ENCODE data around the gene LHX5. TPM values are rescaled to one million over a fixed set of nuclear protein-coding genes. Genes with fewer than 3 reads are reported as not detected.

LHX5 gene
- total RNA-seq, 3 donors from 2014 or later (not counting 1 experiment from before 2014, with no cell fraction given) = not detected

DNA sequence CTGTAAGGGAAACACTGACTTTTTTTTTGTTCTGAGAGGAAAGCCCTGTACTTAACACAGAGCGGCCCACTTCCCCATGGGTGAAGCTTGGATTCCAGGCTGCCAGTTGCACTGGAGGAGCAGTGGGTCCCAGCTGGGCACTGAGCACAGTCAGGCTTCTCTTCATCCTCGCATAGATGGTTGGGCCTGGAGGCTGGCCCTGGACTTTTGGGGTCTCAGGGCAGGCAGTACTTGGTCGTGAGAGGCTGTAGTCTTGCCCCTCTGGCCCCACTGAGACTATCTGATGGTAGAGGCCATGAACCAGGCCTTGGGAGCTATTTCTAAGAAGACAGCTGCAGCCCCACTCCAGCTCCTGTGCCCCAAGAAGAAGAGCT, 6.2 kb upstream of the LHX5 start:
- intact Hi-C loops (cut with micrococcal nuclease) = no loop called here
- Mint-ChIP-seq H3K4me3 (no peak overlapping the region), H3K27ac (no peak overlapping the region), H3K27me3 (ENCODE audit: low read depth in 2 of 2) (peaks cover 73 to 77% of the 10 kb centered on the region in 2 donors), H3K36me3 (no peaks in the 10 kb centered on the region), H3K4me1 (peaks cover 0 to 6% of the 10 kb centered on the region in 2 donors), H3K9me3 (peaks cover 0 to 2% of the 10 kb centered on the region in 2 donors)
- no peak for TF ChIP-seq CTCF (IDR thresholded peaks at IDR 0.05)
- Histone ChIP-seq H3K9me3 (ENCODE audit: control insufficient read depth, insufficient read depth, low read length) (peaks cover 6% of the 10 kb centered on the region), H3K4me3 (ENCODE audit: low read length) (no peak overlapping the region), H3K4me1 (ENCODE audit: control insufficient read depth, insufficient read depth, low read length) (no peaks in the 10 kb centered on the region), H3K27me3 (ENCODE audit: control insufficient read depth, insufficient read depth, low read length) (peaks cover 54% of the 10 kb centered on the region), H3K27ac (ENCODE audit: low read length) (no peak overlapping the region), H3K36me3 (ENCODE audit: control insufficient read depth, insufficient read depth, low read length) (no peaks in the 10 kb centered on the region)
- ATAC-seq (no peak), DNase-seq (no peak)
- 8% methylated on average over 3 of the region's 3 CpGs for WGBS (ENCODE audit: insufficient coverage)

GRCh38 chr12:113477171-113477841, 5.6 kb upstream of the LHX5 start:
- intact Hi-C loops (cut with micrococcal nuclease) = no loop called here
- no peak for ATAC-seq
- Mint-ChIP-seq H3K27me3 (ENCODE audit: low read depth in 2 of 2) (peaks cover 74 to 75% of the 10 kb centered on the region in 2 donors), H3K27ac (no peak overlapping the region), H3K9me3 (peaks cover 0 to 2% of the 10 kb centered on the region in 2 donors), H3K36me3 (no peaks in the 10 kb centered on the region), H3K4me3 (no peak overlapping the region), H3K4me1 (peaks cover 0 to 6% of the 10 kb centered on the region in 2 donors)
- H3K36me3 ChIP-seq (ENCODE audit: control insufficient read depth, insufficient read depth, low read length) = no peaks in the 10 kb centered on the region
- peaks cover 55% of the 10 kb centered on the region for H3K27me3 ChIP-seq (ENCODE audit: control insufficient read depth, insufficient read depth, low read length)
- WGBS (ENCODE audit: insufficient coverage) = 5% methylated on average over 7 of the region's 7 CpGs
- no peak overlapping the region for H3K27ac ChIP-seq (ENCODE audit: low read length)
- no peak for DNase-seq
- no peak overlapping the region for H3K4me3 ChIP-seq (ENCODE audit: low read length)
- peaks cover 6% of the 10 kb centered on the region for H3K9me3 ChIP-seq (ENCODE audit: control insufficient read depth, insufficient read depth, low read length)
- no peak for TF ChIP-seq CTCF (IDR thresholded peaks at IDR 0.05)
- H3K4me1 ChIP-seq (ENCODE audit: control insufficient read depth, insufficient read depth, low read length) = no peaks in the 10 kb centered on the region

- DNase-seq (no peak), ATAC-seq (no peak)
- Mint-ChIP-seq H3K9me3 (peaks cover 0 to 2% of the 10 kb centered on the region in 2 donors), H3K4me1 (peaks cover 0 to 6% of the 10 kb centered on the region in 2 donors), H3K36me3 (no peaks in the 10 kb centered on the region), H3K27ac (no peak overlapping the region), H3K27me3 (ENCODE audit: low read depth in 2 of 2) (peaks cover 67 to 75% of the 10 kb centered on the region in 2 donors), H3K4me3 (no peak overlapping the region)
- TF ChIP-seq CTCF (IDR thresholded peaks at IDR 0.05) = no peak
- peaks cover 55% of the 10 kb centered on the region for H3K27me3 ChIP-seq (ENCODE audit: control insufficient read depth, insufficient read depth, low read length)
- H3K27ac ChIP-seq (ENCODE audit: low read length) = no peak overlapping the region
- intact Hi-C loops (cut with micrococcal nuclease) = no loop called here
- 7% methylated on average over 57 of the region's 58 CpGs for WGBS (ENCODE audit: insufficient coverage)
- H3K36me3 ChIP-seq (ENCODE audit: control insufficient read depth, insufficient read depth, low read length) = no peaks in the 10 kb centered on the region
- H3K4me1 ChIP-seq (ENCODE audit: control insufficient read depth, insufficient read depth, low read length) = no peaks in the 10 kb centered on the region
- peaks cover 6% of the 10 kb centered on the region for H3K9me3 ChIP-seq (ENCODE audit: control insufficient read depth, insufficient read depth, low read length)
- H3K4me3 ChIP-seq (ENCODE audit: low read length) = no peak overlapping the region
Observed at GRCh38 chr12:113476176-113476986, 4.7 kb upstream of the LHX5 start.

Data from natural killer cell (primary cell).